ENCODE data around the gene MYL7. TPM values are rescaled to one million over a fixed set of nuclear protein-coding genes. Genes with fewer than 3 reads are reported as not detected.

MYL7 gene
- total and polyA plus RNA-seq, 9 of the 15 experiments (the other 6 are each of a cell fraction or from before 2014, with no cell fraction given) = not detected

GRCh38 chr7:44172803-44173424 is 31.8 kb upstream of the MYL7 start:
- WGBS (ENCODE audit: insufficient coverage, low coverage, missing lambda C conversion rate) = 4% methylated on average over 6 of the region's 6 CpGs
- ATAC-seq = no peak
- no TSS peak for BruUV-seq (replicated peaks)
- peak; percentile 84 for TF ChIP-seq PRDM10 (IDR thresholded peaks at IDR 0.05; ENCODE audit: partially characterized antibody)
- no peak for TF ChIP-seq CC2D1A (IDR thresholded peaks at IDR 0.05)
- Histone ChIP-seq H3K9me1 (ENCODE audit: control insufficient read depth, insufficient read depth, low read length) (no peaks in the 10 kb centered on the region), H3K4me3 (no peak overlapping the region), H3K27me3 (ENCODE audit: control insufficient read depth in 2 of 2, insufficient read depth in 2 of 2, low read length in 2 of 2) (peaks cover 29 to 34% of the 10 kb centered on the region in 2 experiments; a peak in 4 of 5 replicates), H3K36me3 (ENCODE audit: control insufficient read depth, insufficient read depth, low read length) (no peaks in the 10 kb centered on the region), H2AFZ (ENCODE audit: low read depth, low read length) (no peak overlapping the region), H3K9me3 (replicated peaks; ENCODE audit: control insufficient read depth, insufficient read depth, low read depth, low read length) (no peaks in the 10 kb centered on the region), H3K9ac (ENCODE audit: insufficient read depth in 1 of 2, low read depth in 2 of 2, low read length in 2 of 2) (no peak overlapping the region), H3K27ac (ENCODE audit: extremely low read depth, low read depth, low read length) (no peak overlapping the region), H3K4me2 (ENCODE audit: insufficient read depth, low read length) (no peak overlapping the region), H3K4me1 (replicated peaks in 1 of 2; ENCODE audit: control insufficient read depth in 2 of 2, insufficient read depth in 2 of 2, low read length in 2 of 2) (no peaks in the 10 kb centered on the region), H3K79me2 (ENCODE audit: control insufficient read depth, insufficient read depth, low read length) (no peaks in the 10 kb centered on the region), H4K20me1 (replicated peaks; ENCODE audit: control insufficient read depth, insufficient read depth, low read length) (no peaks in the 10 kb centered on the region)
- POLR2A ChIA-PET = interaction anchor here (1.2 to 1.6 kb wide), 2 partner anchors 10 to 25 kb away, joined by 3 to 5 read pairs; no protein-coding TSS in a partner anchor
- in situ Hi-C loops (cut with MboI) = no loop called here
- CTCF ChIA-PET (ENCODE audit: low intra/inter-chr PET ratio) = no interaction called here
- intact Hi-C loops (cut with micrococcal nuclease) = no loop called here
- FAIRE-seq = no peak
- no peak for DNase-seq (ENCODE audit: extremely low read depth in 1 of 4, low spot score in 3 of 4)
